Testis (tissue), 2 donors: Measurements from ENCODE around the gene NRAP.

Source experiments
- POLR2A ChIP-seq: fragments of 450-650 bp; IDR thresholded peaks from one replicate; pipeline ENCODE4 v1.6.1; 2017; ENCODE audit warnings: antibody characterized with exemption, mild to moderate bottlenecking, moderate library complexity
- TF ChIP-seq, protein P1 (sequence below), 3 experiments: fragments of 450-650 bp in 2 of 3; fragments of 200-600 bp in 1 of 3; sonication (generic) in 1 of 3; IDR thresholded peaks; one replicate each; pipeline ENCODE4 v1.5.1; 2016 to 2019; ENCODE audit warnings: antibody characterized with exemption in 3 of 3, mild to moderate bottlenecking in 2 of 3, moderate library complexity in 1 of 3

DNA sequence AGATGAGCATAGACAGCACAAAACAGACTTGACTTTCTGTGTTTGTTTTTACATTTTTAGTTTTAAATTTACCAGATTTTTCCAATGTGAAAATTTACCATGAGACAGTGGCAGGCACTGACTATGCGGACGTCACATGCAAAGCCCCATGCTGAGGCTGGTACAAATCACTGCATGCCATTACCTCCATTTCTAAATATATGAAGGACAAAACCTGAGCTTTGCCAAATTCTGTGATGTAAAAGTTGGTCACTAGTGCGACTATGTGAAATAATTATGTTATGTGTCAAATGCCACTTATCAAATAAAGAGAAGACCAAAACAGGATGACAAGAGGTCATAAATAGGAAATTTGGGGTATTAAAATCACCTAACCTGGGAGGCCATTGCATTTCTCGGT, 22.1 kb downstream of the NRAP start:
- no peak for TF ChIP-seq POLR2A
- TF ChIP-seq, protein P1, sequence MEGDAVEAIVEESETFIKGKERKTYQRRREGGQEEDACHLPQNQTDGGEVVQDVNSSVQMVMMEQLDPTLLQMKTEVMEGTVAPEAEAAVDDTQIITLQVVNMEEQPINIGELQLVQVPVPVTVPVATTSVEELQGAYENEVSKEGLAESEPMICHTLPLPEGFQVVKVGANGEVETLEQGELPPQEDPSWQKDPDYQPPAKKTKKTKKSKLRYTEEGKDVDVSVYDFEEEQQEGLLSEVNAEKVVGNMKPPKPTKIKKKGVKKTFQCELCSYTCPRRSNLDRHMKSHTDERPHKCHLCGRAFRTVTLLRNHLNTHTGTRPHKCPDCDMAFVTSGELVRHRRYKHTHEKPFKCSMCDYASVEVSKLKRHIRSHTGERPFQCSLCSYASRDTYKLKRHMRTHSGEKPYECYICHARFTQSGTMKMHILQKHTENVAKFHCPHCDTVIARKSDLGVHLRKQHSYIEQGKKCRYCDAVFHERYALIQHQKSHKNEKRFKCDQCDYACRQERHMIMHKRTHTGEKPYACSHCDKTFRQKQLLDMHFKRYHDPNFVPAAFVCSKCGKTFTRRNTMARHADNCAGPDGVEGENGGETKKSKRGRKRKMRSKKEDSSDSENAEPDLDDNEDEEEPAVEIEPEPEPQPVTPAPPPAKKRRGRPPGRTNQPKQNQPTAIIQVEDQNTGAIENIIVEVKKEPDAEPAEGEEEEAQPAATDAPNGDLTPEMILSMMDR (IDR thresholded peaks at IDR 0.05), result no peak
